Measurements from ENCODE around the gene DDRGK1.
A peak's percentile ranks its signal among the peaks of the same experiment; 100 is the strongest.
"Not testable (repeated sequence)": the region's sequence is repeated elsewhere in the genome, so short reads cannot be mapped to it uniquely, and the experiment has no call there.

The DDRGK1 gene

DNA sequence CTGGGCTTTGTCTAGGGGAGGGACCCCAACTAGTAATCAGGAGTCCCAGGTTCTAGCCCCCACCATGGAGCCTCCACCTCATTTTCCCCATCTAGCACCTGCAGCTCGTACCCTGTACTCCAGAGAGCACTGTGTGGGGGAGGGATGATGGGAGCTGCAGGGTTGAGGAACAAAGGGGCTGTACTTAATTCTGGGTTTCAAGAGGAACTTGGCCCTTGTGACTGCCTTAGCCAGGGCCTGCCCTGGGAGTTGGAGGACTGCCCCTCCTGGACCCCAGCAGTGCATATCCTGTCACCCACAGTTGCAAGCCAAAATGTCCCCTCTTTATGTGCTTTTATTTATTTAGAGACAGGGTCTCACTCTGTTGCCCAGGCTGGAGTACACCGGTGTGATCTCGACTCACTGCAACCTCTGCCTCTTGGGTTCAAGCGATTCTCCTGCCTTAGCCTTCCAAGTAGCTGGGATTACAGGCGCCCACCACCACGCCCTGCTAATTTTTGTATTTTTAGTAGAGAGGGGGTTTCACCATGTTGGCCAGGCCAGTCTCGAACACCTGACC is 11.0 kb upstream of the DDRGK1 start:
- not testable (repeated sequence) for H3K79me1 ChIP-seq (ENCODE audit: low read depth, low read length); H3K9me3 ChIP-seq (replicated peaks in 1 of 2; ENCODE audit: control insufficient read depth in 2 of 2, insufficient read depth in 1 of 2, low read depth in 1 of 2, low read length in 2 of 2); H3K4me2 ChIP-seq (ENCODE audit: insufficient read depth, low read length, poor library complexity, severe bottlenecking); H3K14ac ChIP-seq (ENCODE audit: low read length); H3K23ac ChIP-seq (ENCODE audit: low read depth, low read length, poor library complexity); H2BK120ac ChIP-seq (ENCODE audit: low read depth, low read length); H3K27me3 ChIP-seq (ENCODE audit: control insufficient read depth in 3 of 3, insufficient read depth in 3 of 3, low read depth in 1 of 3, low read length in 3 of 3); H4K8ac ChIP-seq (ENCODE audit: low read depth, low read length); H3K27ac ChIP-seq (replicated peaks; ENCODE audit: low read length); H3K4me1 ChIP-seq (ENCODE audit: control insufficient read depth in 2 of 2, insufficient read depth in 1 of 2, low read depth in 1 of 2, low read length in 2 of 2); H2AFZ ChIP-seq (ENCODE audit: low read length); H3K18ac ChIP-seq (ENCODE audit: low read length); H4K91ac ChIP-seq (ENCODE audit: low read depth, low read length, poor library complexity); H2BK12ac ChIP-seq (ENCODE audit: low read length); DNase-seq (ENCODE audit: low spot score); H3K4me3 ChIP-seq (ENCODE audit: low read length in 2 of 2); H2BK15ac ChIP-seq (ENCODE audit: low read length); H3K9ac ChIP-seq (ENCODE audit: low read depth, low read length, poor library complexity); H2BK5ac ChIP-seq (ENCODE audit: low read length); H2AK5ac ChIP-seq (ENCODE audit: low read depth, low read length); H3K4ac ChIP-seq (ENCODE audit: low read length)
- peaks cover 14 to 56% of the 10 kb centered on the region in 2 donors for H3K36me3 ChIP-seq (replicated peaks in 1 of 2; ENCODE audit: control insufficient read depth in 2 of 2, insufficient read depth in 2 of 2, low read length in 2 of 2)
- no CpG with 5 or more reads among the region's 7 CpGs for WGBS, 2 donors (ENCODE audit: extremely low coverage in 2 of 2, insufficient read length in 2 of 2, insufficient replicate concordance in 1 of 2)

DNA sequence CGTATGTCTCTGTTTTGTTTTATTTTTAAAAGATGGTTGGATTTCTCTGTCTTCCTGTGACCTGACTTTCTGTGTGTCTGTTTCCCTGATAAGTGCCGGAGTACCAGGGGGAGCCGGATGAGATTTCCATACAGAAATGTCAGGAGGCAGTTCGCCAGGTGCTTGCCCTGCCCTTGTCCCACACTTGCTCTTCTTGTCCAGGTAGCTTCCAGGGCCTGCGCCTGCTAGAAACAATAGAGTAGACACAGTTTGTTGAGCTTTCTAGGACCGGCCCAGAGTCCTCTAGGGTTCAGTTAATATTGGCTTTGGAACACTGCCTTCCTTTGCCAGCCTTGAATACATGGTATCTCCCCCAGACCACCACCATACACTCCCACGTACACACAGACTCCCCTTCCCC is 8.7 kb upstream of the DDRGK1 start:
- no peak overlapping the region for H3K4me2 ChIP-seq (ENCODE audit: insufficient read depth, low read length, poor library complexity, severe bottlenecking)
- peaks cover 14 to 38% of the 10 kb centered on the region in 2 donors for H3K36me3 ChIP-seq (replicated peaks in 1 of 2; ENCODE audit: control insufficient read depth in 2 of 2, insufficient read depth in 2 of 2, low read length in 2 of 2)
- no peak overlapping the region for H2BK120ac ChIP-seq (ENCODE audit: low read depth, low read length)
- H2AK5ac ChIP-seq (ENCODE audit: low read depth, low read length) = no peak overlapping the region
- peaks cover 10 to 13% of the 10 kb centered on the region in 2 donors for H3K4me1 ChIP-seq (ENCODE audit: control insufficient read depth in 2 of 2, insufficient read depth in 1 of 2, low read depth in 1 of 2, low read length in 2 of 2)
- no peak overlapping the region for H4K8ac ChIP-seq (ENCODE audit: low read depth, low read length)
- no peaks in the 10 kb centered on the region for H3K9me3 ChIP-seq (replicated peaks in 1 of 2; ENCODE audit: control insufficient read depth in 2 of 2, insufficient read depth in 1 of 2, low read depth in 1 of 2, low read length in 2 of 2)
- H2AFZ ChIP-seq (ENCODE audit: low read length) = no peak overlapping the region
- H2BK12ac ChIP-seq (ENCODE audit: low read length) = no peak overlapping the region
- no peak overlapping the region for H4K91ac ChIP-seq (ENCODE audit: low read depth, low read length, poor library complexity)
- peaks cover 4% of the 10 kb centered on the region for H3K79me1 ChIP-seq (ENCODE audit: low read depth, low read length)
- H3K23ac ChIP-seq (ENCODE audit: low read depth, low read length, poor library complexity) = no peak overlapping the region
- no peak overlapping the region for H3K14ac ChIP-seq (ENCODE audit: low read length)
- H2BK15ac ChIP-seq (ENCODE audit: low read length) = no peak overlapping the region
- H2BK5ac ChIP-seq (ENCODE audit: low read length) = no peak overlapping the region
- H3K4ac ChIP-seq (ENCODE audit: low read length) = no peak overlapping the region
- H3K18ac ChIP-seq (ENCODE audit: low read length) = no peak overlapping the region
- H3K4me3 ChIP-seq (ENCODE audit: low read length in 2 of 2) = no peak overlapping the region
- no peak for DNase-seq (ENCODE audit: low spot score)
- H3K27ac ChIP-seq (replicated peaks; ENCODE audit: low read length) = no peak overlapping the region
- no peak overlapping the region for H3K9ac ChIP-seq (ENCODE audit: low read depth, low read length, poor library complexity)
- no peaks in the 10 kb centered on the region for H3K27me3 ChIP-seq (ENCODE audit: control insufficient read depth in 3 of 3, insufficient read depth in 3 of 3, low read depth in 1 of 3, low read length in 3 of 3)
- no CpG with 5 or more reads among the region's 7 CpGs for WGBS, 2 donors (ENCODE audit: extremely low coverage in 2 of 2, insufficient read length in 2 of 2, insufficient replicate concordance in 1 of 2)

DNA sequence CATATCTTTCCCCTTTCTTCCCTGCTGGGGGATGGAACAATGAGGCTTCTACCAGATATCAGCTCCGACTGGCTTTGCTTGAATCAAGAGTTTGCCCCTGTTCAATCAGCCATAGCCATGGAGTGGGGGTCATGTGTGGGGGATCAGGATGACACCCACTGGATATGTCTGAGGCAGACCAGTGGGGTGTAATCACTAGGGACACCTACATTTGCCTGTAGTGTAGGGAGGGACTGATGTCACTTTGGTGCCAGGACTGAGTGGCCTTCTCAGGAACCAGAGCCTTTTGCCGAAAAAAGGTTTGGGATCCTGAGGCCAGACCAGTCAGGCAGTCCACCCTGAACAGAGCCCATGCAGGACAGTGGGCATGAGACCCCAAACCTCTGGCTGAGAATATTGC is 5.9 kb upstream of the DDRGK1 start:
- Histone ChIP-seq H3K9ac (ENCODE audit: low read depth, low read length, poor library complexity) (no peak overlapping the region), H3K9me3 (replicated peaks in 1 of 2; ENCODE audit: control insufficient read depth in 2 of 2, insufficient read depth in 1 of 2, low read depth in 1 of 2, low read length in 2 of 2) (no peaks in the 10 kb centered on the region), H3K4ac (ENCODE audit: low read length) (no peak overlapping the region), H3K4me2 (ENCODE audit: insufficient read depth, low read length, poor library complexity, severe bottlenecking) (peak overlapping the region; percentile 94), H3K23ac (ENCODE audit: low read depth, low read length, poor library complexity) (no peak overlapping the region), H3K4me1 (ENCODE audit: control insufficient read depth in 2 of 2, insufficient read depth in 1 of 2, low read depth in 1 of 2, low read length in 2 of 2) (peaks cover 10 to 15% of the 10 kb centered on the region in 2 donors), H2AFZ (ENCODE audit: low read length) (peak overlapping the region; percentile 90), H4K8ac (ENCODE audit: low read depth, low read length) (no peak overlapping the region), H2BK12ac (ENCODE audit: low read length) (no peak overlapping the region), H3K4me3 (ENCODE audit: low read length in 2 of 2) (peak overlapping the region; percentile 79 to 92), H2BK120ac (ENCODE audit: low read depth, low read length) (no peak overlapping the region), H3K14ac (ENCODE audit: low read length) (no peak overlapping the region), H3K79me1 (ENCODE audit: low read depth, low read length) (peaks cover 4% of the 10 kb centered on the region), H2BK15ac (ENCODE audit: low read length) (no peak overlapping the region), H2AK5ac (ENCODE audit: low read depth, low read length) (no peak overlapping the region), H3K18ac (ENCODE audit: low read length) (no peak overlapping the region), H3K27ac (replicated peaks; ENCODE audit: low read length) (no peak overlapping the region), H3K27me3 (ENCODE audit: control insufficient read depth in 3 of 3, insufficient read depth in 3 of 3, low read depth in 1 of 3, low read length in 3 of 3) (no peaks in the 10 kb centered on the region), H2BK5ac (ENCODE audit: low read length) (no peak overlapping the region), H4K91ac (ENCODE audit: low read depth, low read length, poor library complexity) (no peak overlapping the region), H3K36me3 (replicated peaks in 1 of 2; ENCODE audit: control insufficient read depth in 2 of 2, insufficient read depth in 2 of 2, low read length in 2 of 2) (peaks cover 14 to 32% of the 10 kb centered on the region in 2 donors)
- no peak for DNase-seq (ENCODE audit: low spot score)
- no CpG with 5 or more reads among the region's 2 CpGs for WGBS, 2 donors (ENCODE audit: extremely low coverage in 2 of 2, insufficient read length in 2 of 2, insufficient replicate concordance in 1 of 2)

DNA sequence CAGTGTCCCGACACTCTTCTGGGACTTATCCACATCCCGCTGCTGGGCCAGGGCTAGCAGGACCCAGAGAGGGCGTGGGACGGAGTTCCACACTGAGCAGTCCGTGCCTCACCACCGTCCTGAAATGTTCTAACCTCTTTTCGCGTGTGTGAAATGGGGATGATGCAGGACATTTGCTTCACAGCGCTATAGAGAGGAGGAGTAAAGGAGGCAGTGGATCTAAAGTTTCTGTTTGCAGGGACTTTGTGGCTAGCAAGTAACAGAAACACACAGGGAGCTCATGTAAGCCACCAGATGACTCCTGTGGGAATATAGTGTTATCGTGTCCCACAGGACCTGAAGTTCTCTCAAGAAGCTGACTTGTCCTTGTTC is 5.5 kb upstream of the DDRGK1 start:
- H3K9me3 ChIP-seq (replicated peaks in 1 of 2; ENCODE audit: control insufficient read depth in 2 of 2, insufficient read depth in 1 of 2, low read depth in 1 of 2, low read length in 2 of 2) = no peaks in the 10 kb centered on the region
- no peak overlapping the region for H2BK5ac ChIP-seq (ENCODE audit: low read length)
- DNase-seq (ENCODE audit: low spot score) = no peak
- H3K27ac ChIP-seq (replicated peaks; ENCODE audit: low read length) = no peak overlapping the region
- peak overlapping the region; percentile 67 for H2AK5ac ChIP-seq (ENCODE audit: low read depth, low read length)
- H3K36me3 ChIP-seq (replicated peaks in 1 of 2; ENCODE audit: control insufficient read depth in 2 of 2, insufficient read depth in 2 of 2, low read length in 2 of 2) = peaks cover 11 to 28% of the 10 kb centered on the region in 2 donors
- WGBS, 2 donors (ENCODE audit: extremely low coverage in 2 of 2, insufficient read length in 2 of 2, insufficient replicate concordance in 1 of 2) = no CpG with 5 or more reads among the region's 10 CpGs
- H2AFZ ChIP-seq (ENCODE audit: low read length) = peak overlapping the region; percentile 90
- no peak overlapping the region for H3K4ac ChIP-seq (ENCODE audit: low read length)
- H4K91ac ChIP-seq (ENCODE audit: low read depth, low read length, poor library complexity) = no peak overlapping the region
- H3K27me3 ChIP-seq (ENCODE audit: control insufficient read depth in 3 of 3, insufficient read depth in 3 of 3, low read depth in 1 of 3, low read length in 3 of 3) = no peaks in the 10 kb centered on the region
- H3K4me3 ChIP-seq (ENCODE audit: low read length in 2 of 2) = peak overlapping the region; percentile 79 to 92
- peak overlapping the region; percentile 87 for H3K9ac ChIP-seq (ENCODE audit: low read depth, low read length, poor library complexity)
- H2BK12ac ChIP-seq (ENCODE audit: low read length) = no peak overlapping the region
- no peak overlapping the region for H2BK120ac ChIP-seq (ENCODE audit: low read depth, low read length)
- no peak overlapping the region for H2BK15ac ChIP-seq (ENCODE audit: low read length)
- peak overlapping the region; percentile 94 for H3K4me2 ChIP-seq (ENCODE audit: insufficient read depth, low read length, poor library complexity, severe bottlenecking)
- no peak overlapping the region for H4K8ac ChIP-seq (ENCODE audit: low read depth, low read length)
- H3K23ac ChIP-seq (ENCODE audit: low read depth, low read length, poor library complexity) = no peak overlapping the region
- peak overlapping the region; percentile 25 for H3K14ac ChIP-seq (ENCODE audit: low read length)
- peaks cover 3% of the 10 kb centered on the region for H3K79me1 ChIP-seq (ENCODE audit: low read depth, low read length)
- H3K18ac ChIP-seq (ENCODE audit: low read length) = peak overlapping the region; percentile 45
- peaks cover 10 to 15% of the 10 kb centered on the region in 2 donors for H3K4me1 ChIP-seq (ENCODE audit: control insufficient read depth in 2 of 2, insufficient read depth in 1 of 2, low read depth in 1 of 2, low read length in 2 of 2)
